Measurements from ENCODE around the gene MT1A. TPM values are rescaled to one million over a fixed set of nuclear protein-coding genes. Genes with fewer than 3 reads are reported as not detected.

The MT1A gene
- total RNA-seq, 6 donors from 2014 or later: 5.4 to 59.1 (median 13.4) TPM; not detected in 1

GRCh38 chr16:56625140-56625942, 13.1 kb upstream of the MT1A start, which contains the start of gene MT1E:
Gene MT1E (plus strand): TSS chr16:56625781. CDS start chr16:56625852, 71 bp downstream.
- TF ChIP-seq POLR2AphosphoS5 (IDR thresholded peaks at IDR 0.05) (peak; percentile 93 to 98), POLR2A (IDR thresholded peaks at IDR 0.05) (peak; percentile 44 to 93 (median 75)), EP300 (IDR thresholded peaks at IDR 0.05) (peak in 3 of 4 donors; percentile 91 to 97 (median 95)), CTCF (IDR thresholded peaks at IDR 0.05) (no peak)
- peak within 1 kb of the TSS; percentile 88 to 97 (median 92) for H3K27ac ChIP-seq
- peak within 1 kb of the TSS; percentile 44 to 70 (median 58) for H3K4me3 ChIP-seq
- H3K27me3 ChIP-seq: peaks cover 0 to 4% (median 1%) of the 10 kb centered on the region in 4 donors
- H3K9me3 ChIP-seq: no peaks in the 10 kb centered on the region
- H3K4me1 ChIP-seq: peaks cover 5 to 29% (median 17%) of the 10 kb centered on the region in 4 donors
- WGBS, 2 donors: 0 to 2% methylated on average over 30 to 62 of the region's 62 CpGs
- peak; percentile 96 for ATAC-seq (ENCODE audit: low FRiP score in 2 of 2)
- DNase-seq: peak; percentile 88 to 94
- H3K36me3 ChIP-seq: no peaks in the 10 kb centered on the region

- ATAC-seq (ENCODE audit: low FRiP score in 2 of 2) (peak; percentile 83 to 88), DNase-seq (peak in 1 of 2 donors; percentile 36)
- H3K36me3 ChIP-seq: no peaks in the 10 kb centered on the region
- H3K4me3 ChIP-seq: peak overlapping the region; percentile 44 to 70 (median 58)
- H3K27ac ChIP-seq: peak overlapping the region; percentile 88 to 97 (median 92)
- H3K4me1 ChIP-seq: peaks cover 7 to 29% (median 17%) of the 10 kb centered on the region in 4 donors
- no peaks in the 10 kb centered on the region for H3K9me3 ChIP-seq
- TF ChIP-seq CTCF (IDR thresholded peaks at IDR 0.05) (no peak), POLR2A (IDR thresholded peaks at IDR 0.05) (peak in 1 of 4 donors; percentile 3)
- 24 to 26% methylated on average over 8 to 16 of the region's 16 CpGs for WGBS, 2 donors
- H3K27me3 ChIP-seq: peaks cover 0 to 4% (median 1%) of the 10 kb centered on the region in 4 donors
Observed at GRCh38 chr16:56625943-56626654, 12.4 kb upstream of the MT1A start.

- TF ChIP-seq POLR2A (IDR thresholded peaks at IDR 0.05) (no peak), POLR2AphosphoS5 (IDR thresholded peaks at IDR 0.05) (no peak), EP300 (IDR thresholded peaks at IDR 0.05) (no peak), CTCF (IDR thresholded peaks at IDR 0.05) (no peak)
- WGBS, 2 donors: 41 to 63% methylated on average over 6 to 7 of the region's 7 CpGs
- peak overlapping the region; percentile 44 to 70 (median 58) for H3K4me3 ChIP-seq
- ATAC-seq (ENCODE audit: low FRiP score in 2 of 2): no peak
- peaks cover 9 to 33% (median 17%) of the 10 kb centered on the region in 4 donors for H3K4me1 ChIP-seq
- no peak for DNase-seq
- H3K27me3 ChIP-seq: peaks cover 0 to 4% (median 1%) of the 10 kb centered on the region in 4 donors
- H3K36me3 ChIP-seq: no peaks in the 10 kb centered on the region
- H3K27ac ChIP-seq: peak overlapping the region; percentile 88 to 97 (median 92)
- no peaks in the 10 kb centered on the region for H3K9me3 ChIP-seq
Observed at GRCh38 chr16:56626685-56627084, 11.8 kb upstream of the MT1A start.

- H3K27ac ChIP-seq: peak overlapping the region; percentile 17 to 53 (median 33)
- ATAC-seq (ENCODE audit: low FRiP score in 2 of 2): no peak
- no peaks in the 10 kb centered on the region for H3K9me3 ChIP-seq
- WGBS, 2 donors: 74 to 79% methylated on average over 8 to 9 of the region's 9 CpGs
- H3K4me1 ChIP-seq: peaks cover 9 to 49% (median 20%) of the 10 kb centered on the region in 4 donors
- H3K27me3 ChIP-seq: peaks cover 0 to 7% (median 1%) of the 10 kb centered on the region in 4 donors
- no peaks in the 10 kb centered on the region for H3K36me3 ChIP-seq
- TF ChIP-seq CTCF (IDR thresholded peaks at IDR 0.05) (no peak), EP300 (IDR thresholded peaks at IDR 0.05) (no peak), POLR2A (IDR thresholded peaks at IDR 0.05) (no peak), POLR2AphosphoS5 (IDR thresholded peaks at IDR 0.05) (no peak)
- H3K4me3 ChIP-seq: no peak overlapping the region
- DNase-seq: no peak
Observed at GRCh38 chr16:56628486-56629350, 9.7 kb upstream of the MT1A start.
